ENCODE measurements around the gene MOB3B.

GRCh38 chr9:27545471-27545870, 15.9 kb upstream of the MOB3B start:
- TF ChIP-seq CTCF (conservative IDR thresholded peaks at IDR 0.05; ENCODE audit: low read depth, low read length) (no peak), EZH2 (IDR thresholded peaks at IDR 0.05; ENCODE audit: low read length, unreplicated experiment) (no peak), EZH2phosphoT487 (IDR thresholded peaks at IDR 0.05; ENCODE audit: borderline replicate concordance, low read length) (no peak)

All from PC-3 (cell line).